ENCODE data around the gene GNAZ.

DNA sequence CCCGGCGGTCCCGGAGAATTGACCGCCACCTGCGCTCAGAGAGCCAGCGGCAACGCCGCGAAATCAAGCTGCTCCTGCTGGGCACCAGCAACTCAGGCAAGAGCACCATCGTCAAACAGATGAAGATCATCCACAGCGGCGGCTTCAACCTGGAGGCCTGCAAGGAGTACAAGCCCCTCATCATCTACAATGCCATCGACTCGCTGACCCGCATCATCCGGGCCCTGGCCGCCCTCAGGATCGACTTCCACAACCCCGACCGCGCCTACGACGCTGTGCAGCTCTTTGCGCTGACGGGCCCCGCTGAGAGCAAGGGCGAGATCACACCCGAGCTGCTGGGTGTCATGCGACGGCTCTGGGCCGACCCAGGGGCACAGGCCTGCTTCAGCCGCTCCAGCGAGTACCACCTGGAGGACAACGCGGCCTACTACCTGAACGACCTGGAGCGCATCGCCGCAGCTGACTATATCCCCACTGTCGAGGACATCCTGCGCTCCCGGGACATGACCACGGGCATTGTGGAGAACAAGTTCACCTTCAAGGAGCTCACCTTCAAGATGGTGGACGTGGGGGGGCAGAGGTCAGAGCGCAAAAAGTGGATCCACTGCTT, 25.5 kb downstream of the GNAZ start:
- TF ChIP-seq POLR2AphosphoS5 (IDR thresholded peaks at IDR 0.05; ENCODE audit: borderline replicate concordance, low read depth, low read length) (no peak), EZH2 (IDR thresholded peaks at IDR 0.05) (no peak)
